ENCODE results near the gene PTPN1.

PTPN1 gene

GRCh38 chr20:50575865-50576720 is 65.9 kb downstream of the PTPN1 start:
- ATAC-seq (ENCODE audit: low read depth) (peak; percentile 85), DNase-seq (ENCODE audit: low spot score) (peak; percentile 88)
- peak; percentile 99 for TF ChIP-seq CTCF (IDR thresholded peaks at IDR 0.05; ENCODE audit: poor library complexity, severe bottlenecking)
- no peaks in the 10 kb centered on the region for H3K9me3 ChIP-seq (ENCODE audit: severe bottlenecking)
- H3K27ac ChIP-seq (ENCODE audit: poor library complexity, severe bottlenecking) = no peak overlapping the region
- peaks cover 99% of the 10 kb centered on the region for H3K36me3 ChIP-seq (ENCODE audit: low read depth)
- H3K4me3 ChIP-seq (ENCODE audit: severe bottlenecking) = no peak overlapping the region
- no peaks in the 10 kb centered on the region for H3K27me3 ChIP-seq (ENCODE audit: insufficient read depth, poor library complexity, severe bottlenecking)
- H3K4me1 ChIP-seq (ENCODE audit: insufficient read depth, poor library complexity, severe bottlenecking) = no peaks in the 10 kb centered on the region

- ATAC-seq (ENCODE audit: low read depth) = no peak
- DNase-seq (ENCODE audit: low spot score) = peak; percentile 75
- no peak for TF ChIP-seq CTCF (IDR thresholded peaks at IDR 0.05; ENCODE audit: poor library complexity, severe bottlenecking)
- Histone ChIP-seq H3K9me3 (ENCODE audit: severe bottlenecking) (no peaks in the 10 kb centered on the region), H3K4me3 (ENCODE audit: severe bottlenecking) (no peak overlapping the region), H3K36me3 (ENCODE audit: low read depth) (peaks cover 99% of the 10 kb centered on the region), H3K27me3 (ENCODE audit: insufficient read depth, poor library complexity, severe bottlenecking) (no peaks in the 10 kb centered on the region), H3K27ac (ENCODE audit: poor library complexity, severe bottlenecking) (no peak overlapping the region), H3K4me1 (ENCODE audit: insufficient read depth, poor library complexity, severe bottlenecking) (no peaks in the 10 kb centered on the region)
Observed at GRCh38 chr20:50577175-50578018, 67.2 kb downstream of the PTPN1 start.

- Histone ChIP-seq H3K4me3 (ENCODE audit: severe bottlenecking) (no peak overlapping the region), H3K9me3 (ENCODE audit: severe bottlenecking) (no peaks in the 10 kb centered on the region), H3K4me1 (ENCODE audit: insufficient read depth, poor library complexity, severe bottlenecking) (no peaks in the 10 kb centered on the region), H3K27ac (ENCODE audit: poor library complexity, severe bottlenecking) (no peak overlapping the region), H3K36me3 (ENCODE audit: low read depth) (peaks cover 100% of the 10 kb centered on the region), H3K27me3 (ENCODE audit: insufficient read depth, poor library complexity, severe bottlenecking) (no peaks in the 10 kb centered on the region)
- ATAC-seq (ENCODE audit: low read depth) (no peak), DNase-seq (ENCODE audit: low spot score) (peak; percentile 68)
- no peak for TF ChIP-seq CTCF (IDR thresholded peaks at IDR 0.05; ENCODE audit: poor library complexity, severe bottlenecking)
Observed at GRCh38 chr20:50578061-50578777, 68.0 kb downstream of the PTPN1 start.

GRCh38 chr20:50578778-50579165 is 68.6 kb downstream of the PTPN1 start:
- no peak overlapping the region for H3K4me3 ChIP-seq (ENCODE audit: severe bottlenecking)
- no peak overlapping the region for H3K27ac ChIP-seq (ENCODE audit: poor library complexity, severe bottlenecking)
- no peaks in the 10 kb centered on the region for H3K4me1 ChIP-seq (ENCODE audit: insufficient read depth, poor library complexity, severe bottlenecking)
- DNase-seq (ENCODE audit: low spot score) = peak; percentile 67
- peaks cover 100% of the 10 kb centered on the region for H3K36me3 ChIP-seq (ENCODE audit: low read depth)
- no peaks in the 10 kb centered on the region for H3K9me3 ChIP-seq (ENCODE audit: severe bottlenecking)
- TF ChIP-seq CTCF (IDR thresholded peaks at IDR 0.05; ENCODE audit: poor library complexity, severe bottlenecking) = no peak
- no peak for ATAC-seq (ENCODE audit: low read depth)
- H3K27me3 ChIP-seq (ENCODE audit: insufficient read depth, poor library complexity, severe bottlenecking) = no peaks in the 10 kb centered on the region

Data from RWPE2 (cell line).